H9 (cell line): ENCODE results near the gene TRPM1. TPM values are rescaled to one million over a fixed set of nuclear protein-coding genes. Genes with fewer than 3 reads are reported as not detected.

Experiments
- DNase-seq: peaks from one replicate; pipeline ENCODE4 v3.0.0-alpha.2; 2017
- H2AFZ ChIP-seq: one replicate; pipeline ENCODE4 v1.6.1; 2013; ENCODE audit warnings: mild to moderate bottlenecking, low read length, control low read depth, moderate library complexity
- H2AK5ac ChIP-seq: 2 replicates; pipeline ENCODE4 v1.6.1; 2013; ENCODE audit warnings: low read length, control low read depth, mixed read lengths; ENCODE audit not compliant: insufficient read length
- H2BK120ac ChIP-seq: one replicate; pipeline ENCODE4 v1.6.1; 2013; ENCODE audit warnings: low read depth, mild to moderate bottlenecking, low read length, control low read depth, inconsistent platforms; ENCODE audit not compliant: poor library complexity, severe bottlenecking
- H2BK12ac ChIP-seq: 2 replicates; pipeline ENCODE4 v1.6.1; 2013; ENCODE audit warnings: low read length, control low read depth, mixed read lengths, low read depth; ENCODE audit not compliant: insufficient read length
- H2BK15ac ChIP-seq: 2 replicates; pipeline ENCODE4 v1.6.1; 2013; ENCODE audit warnings: low read depth, low read length, control low read depth
- H2BK20ac ChIP-seq: one replicate; pipeline ENCODE4 v1.6.1; 2013; ENCODE audit warnings: low read depth, mild to moderate bottlenecking, low read length, control low read depth, inconsistent platforms; ENCODE audit not compliant: poor library complexity, severe bottlenecking
- H2BK5ac ChIP-seq: 2 replicates; pipeline ENCODE4 v1.6.1; 2013; ENCODE audit warnings: low read length, control low read depth, mixed read lengths; ENCODE audit not compliant: insufficient read length
- H3K14ac ChIP-seq: 2 replicates; pipeline ENCODE4 v1.6.1; 2013; ENCODE audit warnings: low read length, control low read depth; ENCODE audit not compliant: insufficient read depth
- H3K18ac ChIP-seq: 2 replicates; pipeline ENCODE4 v1.6.1; 2013; ENCODE audit warnings: low read depth, mild to moderate bottlenecking, mixed read lengths, low read length, control low read depth; ENCODE audit not compliant: insufficient read length
- H3K23ac ChIP-seq: 2 replicates; pipeline ENCODE4 v1.6.1; 2013; ENCODE audit warnings: low read length, control low read depth, mixed read lengths, low read depth; ENCODE audit not compliant: insufficient read length
- H3K23me2 ChIP-seq: 2 replicates; pipeline ENCODE4 v1.6.1; 2013; ENCODE audit warnings: low read depth, mild to moderate bottlenecking, mixed read lengths, low read length, control low read depth; ENCODE audit not compliant: insufficient read length, poor library complexity, severe bottlenecking
- H3K27ac ChIP-seq: 2 replicates; pipeline ENCODE4 v1.5.1; 2013; ENCODE audit warnings: low read length, control low read depth, mixed read lengths, low read depth; ENCODE audit not compliant: insufficient read length
- H3K27me3 ChIP-seq: 2 replicates; pipeline ENCODE4 v1.6.1; 2013; ENCODE audit warnings: low read length, control low read depth, inconsistent platforms; ENCODE audit not compliant: insufficient read depth
- H3K4ac ChIP-seq: 2 replicates; pipeline ENCODE4 v1.6.1; 2013; ENCODE audit warnings: low read depth, mild to moderate bottlenecking, control low read depth, inconsistent platforms, low read length, moderate library complexity
- H3K4me1 ChIP-seq: 2 replicates; pipeline ENCODE4 v1.6.1; 2013; ENCODE audit warnings: low read length, control low read depth, inconsistent platforms; ENCODE audit not compliant: insufficient read depth
- H3K4me2 ChIP-seq: 2 replicates; pipeline ENCODE4 v1.6.1; 2013; ENCODE audit warnings: low read length, control low read depth, mixed read lengths; ENCODE audit not compliant: insufficient read length, insufficient read depth
- H3K56ac ChIP-seq: 2 replicates; pipeline ENCODE4 v1.6.1; 2013; ENCODE audit warnings: low read depth, mild to moderate bottlenecking, mixed read lengths, low read length, control low read depth; ENCODE audit not compliant: insufficient read length
- H3K79me1 ChIP-seq: 2 replicates; pipeline ENCODE4 v1.6.1; 2013; ENCODE audit warnings: low read depth, mild to moderate bottlenecking, moderate library complexity, low read length, control low read depth, inconsistent platforms; ENCODE audit not compliant: insufficient read depth, poor library complexity, severe bottlenecking
- H3K79me2 ChIP-seq: 2 replicates; pipeline ENCODE4 v1.6.1; 2013; ENCODE audit warnings: low read length, control low read depth, inconsistent platforms; ENCODE audit not compliant: insufficient read depth
- H3K9ac ChIP-seq: 2 replicates; pipeline ENCODE4 v1.6.1; 2013; ENCODE audit warnings: low read length, control low read depth, mixed read lengths; ENCODE audit not compliant: insufficient read length; ENCODE audit errors: extremely low read depth
- H3K9me3 ChIP-seq: one replicate; pipeline ENCODE4 v1.6.1; 2013; ENCODE audit warnings: low read depth, low read length, inconsistent platforms; ENCODE audit not compliant: control insufficient read depth
- H3T11ph ChIP-seq: one replicate; pipeline ENCODE4 v1.6.1; 2013; ENCODE audit warnings: mild to moderate bottlenecking, low read length, control low read depth, inconsistent platforms
- H4K20me1 ChIP-seq: one replicate; pipeline ENCODE4 v1.6.1; 2013; ENCODE audit not compliant: control insufficient read depth, insufficient read length, insufficient read depth
- H4K5ac ChIP-seq: 2 replicates; pipeline ENCODE4 v1.6.1; 2013; ENCODE audit warnings: low read depth, mild to moderate bottlenecking, mixed read lengths, low read length, control low read depth; ENCODE audit not compliant: insufficient read length
- H4K8ac ChIP-seq: replicated peaks from 2 replicates; pipeline ENCODE4 v1.6.1; 2013; ENCODE audit warnings: low read length, control low read depth, mixed read lengths, low read depth; ENCODE audit not compliant: insufficient read length
- H4K91ac ChIP-seq: 2 replicates; pipeline ENCODE4 v1.6.1; 2013; ENCODE audit warnings: low read depth, mild to moderate bottlenecking, moderate library complexity, mixed read lengths, low read length, control low read depth; ENCODE audit not compliant: insufficient read length
- H3K27ac Mint-ChIP-seq, 3 experiments: 2 replicates in 2 of 3; 3 replicates in 1 of 3; pipeline ENCODE4 v1.8.0; 2020 to 2021; ENCODE audit warnings: mixed read lengths in 3 of 3, mild to moderate bottlenecking in 1 of 3, moderate library complexity in 1 of 3
- H3K27me3 Mint-ChIP-seq: 2 replicates; pipeline ENCODE4 v1.8.0; 2021; ENCODE audit warnings: low read depth, mild to moderate bottlenecking, moderate library complexity, mixed read lengths
- H3K36me3 Mint-ChIP-seq, 3 experiments: 2 replicates in 2 of 3; 3 replicates in 1 of 3; pipeline ENCODE4 v1.8.0; 2020 to 2021; ENCODE audit warnings: low read depth in 3 of 3, mixed read lengths in 3 of 3; ENCODE audit not compliant: insufficient read depth in 1 of 3
- H3K4me1 Mint-ChIP-seq, 2 experiments: 2 replicates each; pipeline ENCODE4 v1.8.0; 2020; ENCODE audit warnings: mixed read lengths in 2 of 2
- H3K4me3 Mint-ChIP-seq, 2 experiments: 2 replicates in 1 of 2; 3 replicates in 1 of 2; pipeline ENCODE4 v1.8.0; 2020 to 2021; ENCODE audit warnings: mild to moderate bottlenecking in 2 of 2, mixed read lengths in 2 of 2, moderate library complexity in 1 of 2
- H3K9me3 Mint-ChIP-seq, 2 experiments: 2 replicates in 1 of 2; 3 replicates in 1 of 2; pipeline ENCODE4 v1.8.0; 2020; ENCODE audit warnings: mild to moderate bottlenecking in 2 of 2, mixed read lengths in 2 of 2, moderate library complexity in 1 of 2
- CTCF ChIP-seq: fragments of 200-600 bp; sonication (generic); conservative IDR thresholded peaks from 3 replicates; pipeline ENCODE4 v1.8.0; 2021; ENCODE audit warnings: antibody characterized with exemption, mild to moderate bottlenecking
- WGBS: extraction: QIAGEN DNeasy Blood & Tissue Kit; methylation state at CpG from one replicate; pipeline ENCODE4 v1.1.7; 2013; ENCODE audit warnings: missing lambda C conversion rate, low lambda C conversion rate, mixed read lengths; ENCODE audit not compliant: insufficient read length; ENCODE audit errors: extremely low coverage; 5-methylcytosine and 5-hydroxymethylcytosine counted together
- total RNA-seq: library from RNA; stranded (reverse); gene quantifications from 2 replicates; pipeline ENCODE4 v1.2.1, GENCODE V29; 2021

Gene TRPM1
- total RNA-seq, 1 experiment from 2014 or later: not detected

- no peak overlapping the region for H3K56ac ChIP-seq
Measured at GRCh38 chr15:31081588-31082250, 19.8 kb downstream of the TRPM1 start.

More at GRCh38 chr15:31081588-31082250, 19.8 kb downstream of the TRPM1 start:
- Histone ChIP-seq H3K18ac (no peak overlapping the region), H3K27me3 (no peaks in the 10 kb centered on the region), H3K23ac (no peak overlapping the region), H2BK5ac (no peak overlapping the region), H3K14ac (no peak overlapping the region), H4K91ac (no peak overlapping the region), H2AK5ac (no peak overlapping the region), H3K27ac (no peak overlapping the region), H3K4me2 (no peak overlapping the region), H4K8ac (no peak overlapping the region), H2BK15ac (no peak overlapping the region), H3K9me3 (no peaks in the 10 kb centered on the region), H3K4ac (no peak overlapping the region), H4K5ac (no peak overlapping the region), H3K79me2 (no peaks in the 10 kb centered on the region), H3T11ph (no peak overlapping the region), H4K20me1 (no peaks in the 10 kb centered on the region), H3K23me2 (no peaks in the 10 kb centered on the region), H2BK12ac (no peak overlapping the region), H3K9ac (no peak overlapping the region), H2BK20ac (no peak overlapping the region), H3K4me1 (peaks cover 12% of the 10 kb centered on the region; the same call in 1 of the 2 replicates), H2AFZ (no peak overlapping the region), H2BK120ac (no peak overlapping the region), H3K79me1 (no peaks in the 10 kb centered on the region)
- no CpG with 5 or more reads among the region's 6 CpGs for WGBS
- H3K9me3 Mint-ChIP-seq: no peaks in the 10 kb centered on the region; a peak in 1 of 5 replicates
- no peaks in the 10 kb centered on the region for H3K36me3 Mint-ChIP-seq
- H3K4me3 Mint-ChIP-seq: no peak overlapping the region; a peak in 1 of 5 replicates
- no peak overlapping the region for H3K27ac Mint-ChIP-seq
- peaks cover 12% of the 10 kb centered on the region for H3K27me3 Mint-ChIP-seq
- TF ChIP-seq CTCF: no peak
- H3K4me1 Mint-ChIP-seq: peaks cover 52 to 53% of the 10 kb centered on the region in 2 experiments
- no peak for DNase-seq
